ENCODE measurements around the gene ATN1. TPM values are rescaled to one million over a fixed set of nuclear protein-coding genes. Genes with fewer than 3 reads are reported as not detected.

Gene ATN1
- total RNA-seq, 2 experiments from 2014 or later = 0.98 to 6.7 TPM

GRCh38 chr12:6894321-6894720 is 33.4 kb upstream of the ATN1 start:
- Histone ChIP-seq H3K4me1 (ENCODE audit: insufficient read depth, low read length, poor library complexity, severe bottlenecking) (peaks cover 19% of the 10 kb centered on the region), H3K4me2 (ENCODE audit: low read length) (no peak overlapping the region), H3K36me3 (ENCODE audit: insufficient read depth, low read length) (no peaks in the 10 kb centered on the region), H3K4me3 (ENCODE audit: low read depth, low read length, poor library complexity, severe bottlenecking) (no peak overlapping the region), H3K9me3 (ENCODE audit: low read length) (no peaks in the 10 kb centered on the region), H3K79me2 (ENCODE audit: insufficient read depth, low read depth, low read length) (no peaks in the 10 kb centered on the region), H3K9me2 (ENCODE audit: insufficient read depth, low read length) (no peaks in the 10 kb centered on the region), H2AFZ (ENCODE audit: low read length) (no peak overlapping the region), H4K20me1 (ENCODE audit: insufficient read depth, low read length) (no peaks in the 10 kb centered on the region), H3K27ac (ENCODE audit: low read depth, low read length, poor library complexity, severe bottlenecking) (no peak overlapping the region)
- no TSS peak for BruUV-seq (replicated peaks)
- CTCF ChIA-PET (ENCODE audit: unreplicated experiment) = no interaction called here
- POLR2A ChIA-PET = interaction anchor here (0.6 kb wide), 1 partner anchor 14 kb away, joined by 5 read pairs; no protein-coding TSS in a partner anchor
- intact Hi-C loops (cut with micrococcal nuclease; ENCODE audit: unreplicated experiment) = no loop called here
- TF ChIP-seq CTCF (conservative IDR thresholded peaks at IDR 0.05; ENCODE audit: low read length) = no peak
- TF ChIP-seq EZH2phosphoT487 (IDR thresholded peaks at IDR 0.05; ENCODE audit: borderline replicate concordance, low read depth, low read length) = no peak
- DNase-seq (ENCODE audit: low spot score) = no peak

GRCh38 chr12:6896846-6897435 is 30.8 kb upstream of the ATN1 start:
- ChIA-PET POLR2A (interaction anchor here (1.1 kb wide), 1 partner anchor 25 kb away, joined by 3 read pairs; no protein-coding TSS in a partner anchor), CTCF (ENCODE audit: unreplicated experiment) (no interaction called here)
- intact Hi-C loops (cut with micrococcal nuclease; ENCODE audit: unreplicated experiment) = no loop called here
- Histone ChIP-seq H3K79me2 (ENCODE audit: insufficient read depth, low read depth, low read length) (no peaks in the 10 kb centered on the region), H4K20me1 (ENCODE audit: insufficient read depth, low read length) (no peaks in the 10 kb centered on the region), H3K27ac (ENCODE audit: low read depth, low read length, poor library complexity, severe bottlenecking) (no peak overlapping the region), H3K9me3 (ENCODE audit: low read length) (no peaks in the 10 kb centered on the region), H3K4me1 (ENCODE audit: insufficient read depth, low read length, poor library complexity, severe bottlenecking) (peaks cover 4% of the 10 kb centered on the region), H3K36me3 (ENCODE audit: insufficient read depth, low read length) (no peaks in the 10 kb centered on the region), H3K4me2 (ENCODE audit: low read length) (no peak overlapping the region), H3K4me3 (ENCODE audit: low read depth, low read length, poor library complexity, severe bottlenecking) (no peak overlapping the region), H2AFZ (ENCODE audit: low read length) (no peak overlapping the region), H3K9me2 (ENCODE audit: insufficient read depth, low read length) (no peaks in the 10 kb centered on the region)
- no peak for DNase-seq (ENCODE audit: low spot score)
- TF ChIP-seq EZH2phosphoT487 (IDR thresholded peaks at IDR 0.05; ENCODE audit: borderline replicate concordance, low read depth, low read length) = no peak
- TF ChIP-seq CTCF (conservative IDR thresholded peaks at IDR 0.05; ENCODE audit: low read length) = no peak
- BruUV-seq (replicated peaks) = no TSS peak

GRCh38 chr12:6899427-6899826 is 28.3 kb upstream of the ATN1 start:
- Histone ChIP-seq H3K9me3 (ENCODE audit: low read length) (no peaks in the 10 kb centered on the region), H3K4me1 (ENCODE audit: insufficient read depth, low read length, poor library complexity, severe bottlenecking) (peaks cover 12% of the 10 kb centered on the region), H3K4me2 (ENCODE audit: low read length) (no peak overlapping the region), H4K20me1 (ENCODE audit: insufficient read depth, low read length) (no peaks in the 10 kb centered on the region), H3K79me2 (ENCODE audit: insufficient read depth, low read depth, low read length) (no peaks in the 10 kb centered on the region), H3K36me3 (ENCODE audit: insufficient read depth, low read length) (no peaks in the 10 kb centered on the region), H3K9me2 (ENCODE audit: insufficient read depth, low read length) (no peaks in the 10 kb centered on the region), H3K27ac (ENCODE audit: low read depth, low read length, poor library complexity, severe bottlenecking) (no peak overlapping the region), H3K4me3 (ENCODE audit: low read depth, low read length, poor library complexity, severe bottlenecking) (no peak overlapping the region), H2AFZ (ENCODE audit: low read length) (no peak overlapping the region)
- intact Hi-C loops (cut with micrococcal nuclease; ENCODE audit: unreplicated experiment) = no loop called here
- BruUV-seq (replicated peaks) = no TSS peak
- CTCF ChIA-PET (ENCODE audit: unreplicated experiment) = no interaction called here
- no peak for DNase-seq (ENCODE audit: low spot score)
- POLR2A ChIA-PET = interaction anchor here (0.6 to 1.5 kb wide), 3 partner anchors 8 to 487 kb away, joined by 3 to 4 read pairs (median 3); no protein-coding TSS in a partner anchor
- TF ChIP-seq CTCF (conservative IDR thresholded peaks at IDR 0.05; ENCODE audit: low read length) (no peak), EZH2phosphoT487 (IDR thresholded peaks at IDR 0.05; ENCODE audit: borderline replicate concordance, low read depth, low read length) (no peak)

Measured in OCI-LY7 (cell line).